Kidney (tissue), 14 donors: ENCODE data around the gene PAFAH1B2. TPM values are rescaled to one million over a fixed set of nuclear protein-coding genes. Genes with fewer than 3 reads are reported as not detected.

Experiments used
- DNase-seq, 5 donors: peaks; one replicate each; pipeline ENCODE4 v3.0.0-alpha.2; 2013 to 2020
- FAIRE-seq: peaks from 2 replicates; lab custom pipeline; 2012; peaks lifted over from hg19 to GRCh38; lab: Jason Lieb, UNC
- H3K27ac ChIP-seq, 2 donors: one replicate each; pipeline ENCODE4 v1.7.0; 2013; ENCODE audit warnings: low read depth in 2 of 2, low read length in 2 of 2, inconsistent platforms in 1 of 2
- H3K27me3 ChIP-seq: one replicate; pipeline ENCODE4 v1.7.1; 2013; ENCODE audit warnings: low read length, inconsistent platforms; ENCODE audit not compliant: control insufficient read depth, insufficient read depth
- H3K36me3 ChIP-seq, 3 donors: one replicate each; pipeline versions ENCODE4 v1.7.0 to v1.7.1; 2013; ENCODE audit warnings: low read length in 3 of 3, control low read depth in 1 of 3, inconsistent platforms in 1 of 3; ENCODE audit not compliant: insufficient read depth in 3 of 3, control insufficient read depth in 2 of 3
- H3K4me1 ChIP-seq, 3 donors: one replicate each; pipeline versions ENCODE4 v1.7.0 to v1.7.1; 2013; ENCODE audit warnings: low read length in 3 of 3, inconsistent platforms in 1 of 3, low read depth in 1 of 3; ENCODE audit not compliant: control insufficient read depth in 2 of 3, insufficient read depth in 2 of 3
- H3K4me3 ChIP-seq, 3 donors: one replicate each; pipeline versions ENCODE4 v1.7.0 to v1.8.1; 2013; ENCODE audit warnings: low read length in 3 of 3, control low read depth in 1 of 3, inconsistent platforms in 1 of 3
- H3K9ac ChIP-seq, 3 donors: one replicate each; pipeline versions ENCODE4 v1.7.0 to v1.7.1; 2013; ENCODE audit warnings: low read length in 3 of 3, control low read depth in 1 of 3, inconsistent platforms in 1 of 3
- H3K9me3 ChIP-seq, 3 donors: one replicate each; pipeline versions ENCODE4 v1.7.0 to v1.7.1; 2013; ENCODE audit warnings: low read length in 3 of 3, control low read depth in 1 of 3, inconsistent platforms in 1 of 3; ENCODE audit not compliant: control insufficient read depth in 2 of 3, insufficient read depth in 1 of 3
- intact Hi-C: fragments of 100-400 bp; cut with DNase I; formaldehyde crosslinking; loops from one replicate; pipeline ENCODE4 v1.11.1; 2022
- polyA plus RNA-seq: library from polyadenylated mRNA; stranded (reverse); fragments of 350-450 nt; fragmentation: Illumina TruSeq; extraction: RNeasy Lipid Tissue Mini Kit (QIAGEN cat#74804); gene quantifications from one replicate; pipeline ENCODE4 v1.2.3, GENCODE V29; 2014; ENCODE audit warnings: low read depth, low replicate concordance; ENCODE audit not compliant: insufficient read depth
- total RNA-seq: library from RNA; stranded (reverse); fragmentation: NEBNext Ultra II Directional; extraction: Animal tissue kit (Norgen Biotek cat#: 25700); gene quantifications from one replicate; pipeline ENCODE4 v1.2.1, GENCODE V29; 2021
- TF ChIP-seq, protein P1 (sequence below): IDR thresholded peaks from 3 replicates; pipeline ENCODE4 v1.5.1; 2012; ENCODE audit warnings: mild to moderate bottlenecking, moderate library complexity, borderline replicate concordance; ENCODE audit not compliant: insufficient read depth; ENCODE audit errors: extremely low read depth
- donor health status: control.
- donor health status: control.
- donor health status: control.
- donor health status: control.
- donor health status: control.
- donor health status: DM: yes; HTN: yes; CAD: no.
- donor health status: Normal renal cell carcinoma (clear cell type).

The PAFAH1B2 gene
- total and polyA plus RNA-seq, 2 donors from 2014 or later, result 29.4 to 90.2 TPM

DNA sequence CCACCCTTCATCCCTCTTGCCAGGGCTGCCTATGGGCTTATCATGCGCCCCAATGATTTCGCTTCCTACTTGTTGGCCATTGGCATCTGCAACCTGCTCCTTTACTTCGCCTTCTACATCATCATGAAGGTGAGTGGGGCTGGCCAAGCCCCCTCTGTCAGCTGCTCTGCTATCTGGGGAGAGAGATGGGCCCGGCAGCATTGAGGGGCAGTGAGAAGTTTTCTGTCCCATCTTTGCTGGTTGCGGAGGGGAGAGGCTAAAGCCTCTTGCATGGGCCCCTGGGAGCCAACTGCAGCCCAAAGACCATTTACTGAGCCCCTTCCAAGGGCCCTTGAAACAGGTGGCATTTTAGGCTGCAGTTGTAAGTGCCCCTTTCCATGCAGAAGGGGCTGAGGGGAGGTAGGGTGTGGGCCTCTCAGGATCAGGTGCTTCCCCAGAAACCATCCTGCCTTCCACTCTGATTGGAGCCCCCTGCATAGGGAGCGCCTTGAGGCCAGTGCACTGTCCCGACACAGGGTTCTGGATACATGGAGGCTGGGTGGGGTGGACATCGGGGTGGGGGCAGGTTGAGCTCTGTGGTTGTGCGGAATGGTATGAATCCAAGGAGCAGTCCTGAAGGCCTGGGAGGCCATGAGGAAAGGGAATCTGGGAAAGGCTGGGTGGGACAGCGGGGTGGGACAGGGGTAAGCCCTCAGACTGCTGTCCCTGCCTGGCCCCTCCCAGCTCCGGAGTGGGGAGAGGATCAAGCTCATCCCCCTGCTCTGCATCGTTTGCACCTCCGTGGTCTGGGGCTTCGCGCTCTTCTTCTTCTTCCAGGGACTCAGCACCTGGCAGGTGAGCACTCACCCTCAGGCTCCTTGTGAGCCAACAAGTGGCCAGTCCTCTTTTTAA is 49.3 kb downstream of the PAFAH1B2 start:
- no peak for FAIRE-seq
- TF ChIP-seq, protein P1, sequence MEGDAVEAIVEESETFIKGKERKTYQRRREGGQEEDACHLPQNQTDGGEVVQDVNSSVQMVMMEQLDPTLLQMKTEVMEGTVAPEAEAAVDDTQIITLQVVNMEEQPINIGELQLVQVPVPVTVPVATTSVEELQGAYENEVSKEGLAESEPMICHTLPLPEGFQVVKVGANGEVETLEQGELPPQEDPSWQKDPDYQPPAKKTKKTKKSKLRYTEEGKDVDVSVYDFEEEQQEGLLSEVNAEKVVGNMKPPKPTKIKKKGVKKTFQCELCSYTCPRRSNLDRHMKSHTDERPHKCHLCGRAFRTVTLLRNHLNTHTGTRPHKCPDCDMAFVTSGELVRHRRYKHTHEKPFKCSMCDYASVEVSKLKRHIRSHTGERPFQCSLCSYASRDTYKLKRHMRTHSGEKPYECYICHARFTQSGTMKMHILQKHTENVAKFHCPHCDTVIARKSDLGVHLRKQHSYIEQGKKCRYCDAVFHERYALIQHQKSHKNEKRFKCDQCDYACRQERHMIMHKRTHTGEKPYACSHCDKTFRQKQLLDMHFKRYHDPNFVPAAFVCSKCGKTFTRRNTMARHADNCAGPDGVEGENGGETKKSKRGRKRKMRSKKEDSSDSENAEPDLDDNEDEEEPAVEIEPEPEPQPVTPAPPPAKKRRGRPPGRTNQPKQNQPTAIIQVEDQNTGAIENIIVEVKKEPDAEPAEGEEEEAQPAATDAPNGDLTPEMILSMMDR, result no peak
- Histone ChIP-seq H3K9ac (no peak overlapping the region), H3K9me3 (no peaks in the 10 kb centered on the region), H3K27ac (no peak overlapping the region), H3K4me3 (no peak overlapping the region), H3K4me1 (no peaks in the 10 kb centered on the region), H3K27me3 (no peaks in the 10 kb centered on the region), H3K36me3 (peaks cover 0 to 30% (median 18%) of the 10 kb centered on the region in 3 donors)
- DNase-seq, result peak in 1 of 5 donors; percentile 48
- intact Hi-C loops, result no loop called here

DNA sequence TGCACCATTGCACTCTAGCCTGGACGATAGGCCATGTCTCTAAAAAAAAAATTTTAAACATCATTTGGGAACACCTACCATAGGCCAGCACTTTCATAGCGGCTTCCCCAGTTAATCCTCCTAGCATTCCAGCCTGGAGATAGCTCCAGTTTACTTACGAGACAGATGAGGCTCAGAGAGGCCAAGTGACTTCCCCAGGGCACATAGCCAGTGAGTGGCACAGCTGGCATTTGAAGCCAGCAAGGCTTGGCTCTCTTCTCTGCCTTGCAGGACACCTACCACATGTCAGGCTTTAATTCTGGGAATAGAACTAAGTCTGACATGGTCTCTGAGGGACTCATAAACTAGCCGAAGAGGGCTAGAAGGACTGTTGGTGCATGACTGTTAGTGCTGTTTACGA is 50.2 kb downstream of the PAFAH1B2 start:
- H3K36me3 ChIP-seq, result peaks cover 0 to 26% (median 13%) of the 10 kb centered on the region in 3 donors
- H3K4me1 ChIP-seq, result no peaks in the 10 kb centered on the region
- DNase-seq (no peak), FAIRE-seq (no peak)
- no peak overlapping the region for H3K9ac ChIP-seq
- H3K27ac ChIP-seq, result no peak overlapping the region
- H3K9me3 ChIP-seq, result no peaks in the 10 kb centered on the region
- TF ChIP-seq, protein P1, result no peak
- no peak overlapping the region for H3K4me3 ChIP-seq
- no peaks in the 10 kb centered on the region for H3K27me3 ChIP-seq
- intact Hi-C loops, result no loop called here

DNA sequence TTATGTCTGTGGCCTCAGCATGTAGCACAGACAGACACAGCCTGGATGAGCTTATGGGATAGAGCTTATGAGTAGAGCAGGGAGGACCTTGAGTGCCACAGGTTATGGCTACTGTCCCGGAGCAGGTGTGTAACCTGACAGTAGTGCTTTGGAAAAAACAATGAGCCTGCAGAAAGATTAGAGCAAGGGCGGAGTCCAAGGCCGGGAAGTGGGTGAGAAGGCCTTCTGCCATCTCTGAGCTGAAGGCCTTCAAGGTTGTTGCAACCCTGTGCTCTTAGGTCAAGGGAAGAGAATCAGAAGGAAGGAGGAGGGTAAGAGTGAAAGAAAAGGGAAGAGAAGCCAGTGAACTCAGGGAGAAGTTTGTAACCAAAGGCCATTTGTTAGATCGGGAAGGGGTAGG is 51.2 kb downstream of the PAFAH1B2 start:
- Histone ChIP-seq H3K27ac (no peak overlapping the region), H3K36me3 (peaks cover 0 to 17% (median 11%) of the 10 kb centered on the region in 3 donors), H3K4me3 (no peak overlapping the region), H3K9ac (no peak overlapping the region), H3K9me3 (no peaks in the 10 kb centered on the region), H3K4me1 (no peaks in the 10 kb centered on the region), H3K27me3 (no peaks in the 10 kb centered on the region)
- DNase-seq (peak in 1 of 5 donors; percentile 26), FAIRE-seq (no peak)
- TF ChIP-seq, protein P1, result no peak
- intact Hi-C loops, result no loop called here
